GM12891 (cell line): ENCODE data around the gene LCE4A.

Experiments
- POLR2A ChIP-seq: IDR thresholded peaks from 2 replicates; pipeline ENCODE4 v1.6.1; 2011; ENCODE audit warnings: low read depth, low read length, control low read depth
- POLR2AphosphoS5 ChIP-seq: IDR thresholded peaks from 2 replicates; pipeline ENCODE4 v1.6.1; 2011; ENCODE audit warnings: low read depth, low read length, control low read depth
- SPI1 ChIP-seq: IDR thresholded peaks from 2 replicates; pipeline ENCODE4 v1.6.1; 2011; ENCODE audit warnings: low read depth, low read length, control low read depth
- TAF1 ChIP-seq: IDR thresholded peaks from 2 replicates; pipeline ENCODE4 v1.6.1; 2011; ENCODE audit warnings: low read depth, low read length, control low read depth

- TF ChIP-seq POLR2AphosphoS5 (no peak), POLR2A (no peak), TAF1 (no peak), SPI1 (no peak)
These were observed 37.3 kb downstream of the LCE4A start for GRCh38 chr1:152745289-152745704.
